T-helper 9 cell (primary cell): Measurements from ENCODE around the gene DDTL.
"Not testable (repeated sequence)": the region's sequence is repeated elsewhere in the genome, so short reads cannot be mapped to it uniquely, and the experiment has no call there.

Source experiments
- DNase-seq: peaks from one replicate; pipeline ENCODE4 v3.0.0-alpha.2; 2020
- total RNA-seq, 2 donors: gene quantifications; one replicate each; lab custom pipeline; 2026; lab: John Stamatoyannopoulos, UW

The DDTL gene
- 0 to 0.72 reads per million in 2 donors for total RNA-seq

DNA sequence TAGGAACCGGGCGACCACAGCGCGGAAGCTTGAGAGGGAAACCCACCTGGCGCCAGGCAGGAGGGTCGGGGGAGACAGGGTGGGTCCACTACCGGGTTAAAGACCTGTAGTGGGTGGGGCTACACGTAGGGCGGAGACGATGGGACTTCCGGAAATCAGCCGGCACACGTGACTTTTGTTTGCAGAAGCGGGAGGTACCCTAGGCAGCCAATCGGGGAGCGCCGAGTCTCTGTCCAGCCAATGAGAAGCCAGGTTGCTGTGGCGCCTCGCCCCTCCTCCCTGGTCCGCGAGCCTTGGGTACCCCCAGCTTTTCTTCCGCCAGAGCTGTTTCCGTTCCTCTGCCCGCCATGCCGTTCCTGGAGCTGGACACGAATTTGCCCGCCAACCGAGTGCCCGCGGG, at the start of gene DDTL:
Gene DDTL, plus strand, starts transcription at position 321 of the 400 bp plus-strand sequence. Its CDS starts 27 bp downstream, at position 348.
- not testable (repeated sequence) for DNase-seq

DNA sequence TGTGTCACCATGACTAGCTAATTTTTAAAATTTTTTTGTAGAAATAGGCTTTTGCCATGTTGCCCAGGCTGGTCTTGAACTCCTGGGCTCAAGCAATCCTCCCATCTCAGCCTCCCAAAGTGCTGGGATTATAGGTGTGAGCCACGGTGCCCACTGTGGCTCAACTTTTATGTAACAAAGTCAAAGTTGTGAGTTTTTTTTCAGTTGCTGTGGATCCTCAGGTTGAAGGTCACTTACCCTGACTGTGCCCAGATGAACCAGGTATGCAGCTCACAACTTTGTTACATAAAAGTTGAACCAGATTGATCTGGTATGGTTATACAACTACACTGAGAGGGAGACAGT, 46.4 kb upstream of the DDTL start:
- not testable (repeated sequence) for DNase-seq

DNA sequence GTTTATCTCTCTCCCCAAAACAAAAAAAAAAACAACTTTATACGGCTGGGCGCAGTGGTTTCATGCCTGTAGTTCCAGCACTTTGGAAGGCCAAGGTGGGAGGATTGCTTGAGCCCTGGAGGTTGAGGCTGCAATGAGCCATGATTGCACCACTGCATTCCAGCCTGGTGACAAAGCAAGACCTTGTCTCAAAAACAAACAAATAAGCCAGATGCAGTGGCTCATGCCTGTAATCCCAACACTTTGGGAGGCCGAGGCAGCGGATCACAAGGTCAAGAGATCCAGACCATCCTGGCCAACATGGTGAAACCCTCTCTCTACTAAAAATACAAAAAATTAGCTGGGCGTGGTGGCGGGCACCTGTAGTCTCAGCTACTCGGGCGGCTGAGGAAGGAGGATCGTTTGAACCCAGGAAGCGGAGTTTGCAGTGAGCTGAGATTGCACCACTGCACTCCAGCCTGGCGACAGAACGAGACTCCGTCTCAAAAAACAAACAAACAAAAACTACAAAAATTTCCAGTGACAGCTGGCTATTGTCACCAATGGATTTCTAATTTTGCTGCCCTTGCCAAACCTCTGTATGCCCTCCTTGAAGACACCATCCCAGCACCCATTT, 45.0 kb upstream of the DDTL start:
- DNase-seq, result not testable (repeated sequence)

DNA sequence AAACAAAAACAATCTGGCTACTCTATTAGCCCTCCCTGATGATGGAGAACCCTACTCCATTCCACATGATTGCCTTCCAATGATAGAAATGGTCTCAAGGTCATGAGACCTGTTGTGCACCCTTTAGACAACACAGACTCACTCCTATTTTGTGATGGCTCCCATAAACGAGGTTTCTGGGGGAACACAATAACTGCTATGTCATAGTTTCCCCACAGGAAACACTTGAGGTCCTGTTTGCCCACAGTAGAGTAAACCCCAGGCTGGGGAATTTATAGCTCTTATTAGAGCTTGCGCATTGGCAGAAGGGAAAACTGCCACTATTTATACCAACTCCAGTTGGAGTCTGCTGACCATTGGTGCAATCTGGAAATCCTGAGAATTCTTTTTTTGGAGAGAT, 43.8 kb upstream of the DDTL start:
- DNase-seq, result no peak

DNA sequence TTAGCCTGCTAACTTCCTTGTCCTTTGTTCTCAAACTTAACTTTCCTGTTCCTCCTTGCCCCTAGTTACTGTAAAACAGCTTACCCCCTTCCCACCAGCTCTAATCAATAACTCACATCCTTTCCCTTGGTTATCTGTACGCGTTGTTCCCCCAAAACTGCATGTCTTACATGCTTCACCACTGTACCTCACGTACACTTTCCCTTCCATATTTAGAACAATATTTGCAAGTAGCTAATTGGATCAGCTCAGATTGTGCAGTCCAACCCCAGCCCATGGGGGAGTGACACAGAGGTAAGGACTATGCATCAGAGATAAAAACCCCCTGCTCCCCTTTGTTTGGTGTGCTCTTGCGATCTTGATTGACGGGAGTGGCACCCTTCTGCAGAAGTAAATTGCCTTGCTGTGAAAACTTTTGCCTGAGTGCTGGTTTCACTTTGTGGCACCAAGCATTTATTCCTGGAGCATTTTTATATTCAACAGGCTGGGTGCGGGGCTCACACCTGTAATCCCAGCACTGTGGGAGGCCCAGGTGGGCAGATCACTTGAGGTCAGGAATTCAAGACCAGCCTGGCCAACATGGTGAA, 41.6 kb upstream of the DDTL start:
- DNase-seq, result no peak

DNA sequence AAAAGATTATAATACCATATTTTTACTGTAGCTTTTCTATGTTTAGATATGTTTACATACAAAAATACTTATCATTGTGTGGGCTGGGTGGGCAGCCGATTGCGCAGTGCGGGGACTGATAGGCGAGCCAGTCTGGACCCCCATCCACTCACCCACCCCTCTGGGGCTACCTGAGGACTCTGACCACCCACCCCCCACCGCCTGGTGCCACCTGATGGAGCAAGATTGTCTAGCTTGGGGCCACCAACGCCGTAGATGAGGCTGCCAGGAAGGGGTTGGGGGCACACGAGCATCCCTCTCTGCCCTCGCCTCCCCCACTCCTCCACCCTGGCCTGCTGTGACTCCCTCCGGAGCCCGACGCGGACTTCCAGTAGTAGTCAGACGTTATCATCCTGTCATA, 40.1 kb upstream of the DDTL start:
- no peak for DNase-seq

DNA sequence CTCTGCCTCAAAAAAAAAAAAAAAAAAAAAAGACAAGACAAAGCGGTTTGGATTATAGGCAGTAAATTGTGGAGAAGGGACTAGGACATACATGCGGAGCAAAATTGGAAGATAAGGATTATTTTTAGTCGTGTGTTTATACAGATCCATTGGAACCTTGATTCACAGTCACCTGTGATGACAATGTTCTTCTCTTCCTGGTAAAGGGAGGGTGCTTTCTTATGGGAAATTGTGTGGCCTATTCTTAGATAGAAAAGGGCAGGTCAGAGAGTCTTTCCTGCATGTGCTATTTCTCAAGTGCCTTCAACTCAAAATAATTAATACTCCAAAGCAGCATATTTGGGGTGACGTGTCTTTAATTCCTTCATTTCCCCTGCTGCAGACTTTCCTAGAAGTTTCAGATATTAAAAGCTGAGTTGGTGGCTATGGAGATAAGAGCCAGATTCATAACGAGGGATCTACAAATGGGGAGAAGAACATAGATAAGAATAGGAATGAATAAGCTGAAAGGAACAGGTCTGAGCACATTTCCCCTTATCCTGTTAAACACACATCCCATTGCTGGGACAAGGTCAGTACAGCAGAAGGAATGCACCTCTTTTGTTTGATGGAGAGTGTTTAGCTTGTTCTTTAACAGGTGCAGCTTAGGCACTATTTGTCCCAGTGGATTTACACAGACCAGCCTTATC, 28.2 kb upstream of the DDTL start:
- no peak for DNase-seq

DNA sequence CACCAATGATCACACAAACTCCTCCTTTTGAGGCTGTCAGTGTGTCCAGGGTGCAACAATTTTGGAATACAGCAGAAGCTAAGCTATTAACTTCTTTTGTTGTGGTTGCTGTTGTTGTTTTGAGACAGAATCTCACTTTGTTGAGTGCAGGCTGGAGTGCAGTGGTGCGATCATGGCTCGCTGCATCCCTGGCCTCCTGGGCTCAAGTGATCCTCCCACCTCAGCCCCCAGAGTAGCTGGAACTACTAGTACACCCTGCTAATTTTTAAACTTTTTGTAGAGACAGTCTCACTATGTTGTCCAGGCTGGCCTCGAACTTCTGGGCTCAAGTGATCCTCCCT, 27.7 kb upstream of the DDTL start:
- DNase-seq, result no peak

DNA sequence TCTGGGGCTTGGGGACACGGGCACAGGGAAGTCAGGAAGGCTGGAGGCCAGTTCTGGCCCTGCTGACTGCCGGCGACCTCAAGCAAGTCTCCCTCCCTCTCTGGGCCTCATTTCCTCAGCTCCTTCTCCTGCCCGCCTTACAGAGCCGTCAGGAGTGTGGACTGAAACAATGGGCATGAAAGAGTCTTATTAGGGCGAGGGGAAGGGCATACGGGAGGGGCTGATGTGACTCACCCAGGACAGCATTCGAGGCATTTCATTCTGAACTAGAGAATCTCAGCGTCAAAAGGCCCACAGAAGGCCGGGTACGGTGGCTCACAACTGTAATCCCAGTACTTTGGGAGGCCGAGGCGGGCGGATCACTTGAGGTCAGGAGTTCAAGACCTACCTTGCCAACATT, 26.5 kb upstream of the DDTL start:
- not testable (repeated sequence) for DNase-seq

DNA sequence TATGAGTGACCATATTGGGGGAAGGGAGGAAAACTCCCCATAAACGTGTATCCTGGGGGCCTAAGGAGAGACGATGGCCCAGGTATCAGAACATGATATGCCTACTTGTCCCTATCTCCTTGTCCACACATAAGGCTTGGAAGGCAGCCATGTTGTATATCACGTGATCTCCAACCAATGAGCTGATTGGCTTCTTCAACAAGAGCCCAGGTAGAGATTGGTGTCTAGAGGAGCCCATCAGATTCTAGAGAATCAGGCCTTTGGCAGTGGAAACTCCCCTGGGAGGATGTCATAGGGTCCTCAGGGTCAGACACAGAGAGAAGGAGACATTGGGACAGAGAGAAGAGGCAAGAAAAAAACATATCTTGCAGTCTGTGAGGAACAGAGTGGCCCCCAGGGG, 19.3 kb upstream of the DDTL start:
- not testable (repeated sequence) for DNase-seq

DNA sequence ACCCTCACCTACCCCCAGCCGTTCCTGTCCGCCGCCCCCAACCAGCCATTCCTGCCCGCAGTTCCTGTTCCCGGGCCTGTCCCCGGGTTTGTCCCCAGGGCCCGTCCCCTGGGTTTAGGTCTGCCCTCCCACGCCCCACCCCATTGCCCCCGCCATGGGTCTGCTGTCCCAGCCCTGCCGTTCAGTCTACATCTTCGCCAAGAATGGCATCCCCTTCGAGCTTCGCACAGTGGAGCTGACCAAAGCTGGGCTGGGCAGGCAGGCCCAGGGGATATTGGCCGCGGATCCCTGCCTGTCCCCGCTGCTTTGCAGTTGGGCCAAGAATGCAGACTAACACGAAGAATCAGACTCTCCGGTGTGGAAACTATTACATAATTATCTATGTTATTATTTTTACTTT, 16.9 kb upstream of the DDTL start:
- not testable (repeated sequence) for DNase-seq

DNA sequence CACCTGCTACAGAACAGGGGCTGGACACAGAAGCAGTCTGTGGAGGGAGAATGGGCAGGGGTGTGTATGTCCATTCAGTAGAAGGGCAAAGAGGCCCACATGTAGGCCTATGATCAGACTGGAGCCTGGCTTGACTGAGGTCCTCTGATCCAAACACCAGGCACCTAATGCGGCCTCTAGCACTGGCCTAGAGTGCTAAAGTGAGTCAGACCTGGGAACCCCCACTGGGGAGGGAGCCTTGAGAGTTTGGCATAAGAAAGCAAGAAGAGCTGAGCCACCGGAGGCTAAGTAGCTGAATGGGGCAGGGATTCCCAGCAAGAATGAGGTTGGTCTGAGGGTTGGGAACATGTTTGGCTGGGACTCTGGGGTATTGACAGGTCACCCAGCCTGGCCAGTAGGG, 15.3 kb upstream of the DDTL start:
- not testable (repeated sequence) for DNase-seq

DNA sequence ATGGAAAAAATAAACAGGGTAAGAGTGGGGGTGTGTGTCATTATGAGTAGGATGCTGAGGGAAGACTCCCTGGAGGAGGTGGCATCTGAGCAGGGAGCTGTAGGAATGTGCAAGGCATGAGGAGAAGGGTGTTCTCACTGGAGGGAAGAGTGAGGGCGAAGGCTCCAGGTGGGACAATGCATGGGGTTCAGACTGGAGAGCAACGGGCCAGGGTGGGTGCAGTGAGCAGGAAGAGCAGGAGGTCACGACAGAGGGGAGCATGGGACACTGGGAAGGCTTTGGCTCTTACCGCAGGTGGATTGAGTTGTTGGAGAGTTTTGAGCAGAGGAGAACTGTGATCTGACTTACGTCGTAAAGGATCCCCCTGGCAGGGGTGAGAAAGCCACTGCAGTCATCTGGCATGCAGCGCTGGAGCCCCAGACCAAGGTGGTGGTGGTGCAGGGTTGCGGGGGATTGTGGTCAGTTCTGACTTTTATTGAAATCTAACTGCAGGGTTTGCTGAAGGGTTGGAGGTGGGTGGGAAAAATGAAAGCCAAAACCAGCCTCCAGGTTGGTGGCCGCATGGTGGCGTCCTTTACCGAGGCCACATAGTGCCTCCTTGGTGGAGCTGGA, 13.8 kb upstream of the DDTL start:
- DNase-seq, result not testable (repeated sequence)

DNA sequence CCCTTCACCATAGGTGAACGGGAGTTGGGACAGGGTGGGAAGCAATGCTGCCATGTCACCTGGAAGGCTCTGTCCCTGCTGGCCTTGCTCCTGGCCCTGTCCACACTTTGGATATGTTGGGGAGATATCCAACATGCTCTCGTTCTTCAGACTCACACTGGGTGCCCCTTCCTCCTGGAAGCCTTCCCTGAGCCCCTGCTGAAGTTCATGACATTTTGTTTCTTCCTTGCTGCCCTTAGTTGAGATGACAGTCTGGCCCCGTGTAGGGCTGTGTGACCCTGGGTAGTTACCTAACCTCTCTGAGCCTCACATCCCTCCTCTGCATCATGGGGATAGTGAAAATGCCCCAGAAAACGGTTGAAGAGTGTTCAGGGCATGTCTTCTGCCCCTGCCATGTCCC, 13.2 kb upstream of the DDTL start:
- DNase-seq, result not testable (repeated sequence)

DNA sequence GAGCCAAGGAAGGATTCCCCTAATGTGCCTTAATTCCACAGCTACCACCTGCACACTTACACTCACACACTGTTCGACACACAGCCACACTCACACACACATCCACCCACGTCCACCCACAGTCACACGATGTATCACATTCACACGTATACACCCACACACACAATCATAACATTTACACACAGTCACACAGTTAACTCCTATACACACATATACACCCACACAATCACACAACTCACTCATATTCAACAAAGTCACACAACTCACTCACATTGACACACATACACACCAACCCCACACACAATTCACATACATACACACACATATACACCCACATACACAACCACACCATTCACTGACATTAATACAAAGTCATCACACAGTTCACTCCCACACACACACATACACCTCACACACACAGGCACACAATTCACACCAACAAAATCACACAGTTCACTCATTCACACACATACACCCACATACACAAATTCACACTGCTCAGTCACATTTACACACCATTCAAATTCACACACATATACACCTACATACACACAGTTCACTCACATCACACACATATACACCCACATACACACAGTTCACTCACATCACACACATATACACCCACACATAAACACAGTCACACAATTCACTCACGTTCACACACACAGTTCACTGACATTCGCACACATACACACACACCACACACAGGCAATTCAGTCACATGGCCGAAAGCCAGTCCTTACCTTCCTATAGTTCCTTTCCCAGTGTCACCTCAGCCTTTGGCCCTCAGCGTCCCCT, 12.3 kb upstream of the DDTL start:
- DNase-seq, result not testable (repeated sequence)

DNA sequence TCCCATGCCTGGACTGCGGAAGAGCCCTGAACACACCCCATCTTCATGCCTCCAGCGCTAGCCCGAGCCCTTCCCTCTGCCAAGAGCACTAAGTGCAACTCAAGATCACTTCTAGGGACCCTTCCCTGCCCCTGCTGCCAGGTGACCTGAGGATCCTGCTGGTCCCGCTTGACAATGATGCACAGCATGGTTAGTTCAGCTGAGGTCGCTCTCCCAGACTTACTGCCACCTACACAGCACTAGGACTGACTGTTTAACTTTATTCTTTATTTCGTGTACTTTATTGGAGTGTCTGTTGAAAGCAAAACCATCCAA, 11.7 kb upstream of the DDTL start:
- DNase-seq, result not testable (repeated sequence)

DNA sequence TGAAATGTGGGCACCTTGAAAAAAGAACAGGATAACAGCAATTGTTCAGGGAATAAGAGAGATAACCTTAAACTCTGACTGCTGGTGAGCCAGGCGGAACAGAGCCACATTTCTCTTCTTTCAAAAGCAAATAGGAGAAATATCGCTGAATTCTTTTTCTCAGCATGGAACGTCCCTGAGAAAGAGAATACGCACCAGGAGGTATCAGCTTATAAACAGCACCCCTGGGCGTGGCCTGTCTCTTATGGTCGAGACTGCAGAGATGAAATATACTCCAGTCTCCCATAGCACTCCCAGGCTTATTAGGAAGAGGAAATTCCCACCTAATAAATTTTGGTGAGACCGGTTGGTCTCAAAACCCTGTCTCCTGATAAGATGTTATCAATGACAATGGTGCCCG, 10.8 kb upstream of the DDTL start:
- not testable (repeated sequence) for DNase-seq

DNA sequence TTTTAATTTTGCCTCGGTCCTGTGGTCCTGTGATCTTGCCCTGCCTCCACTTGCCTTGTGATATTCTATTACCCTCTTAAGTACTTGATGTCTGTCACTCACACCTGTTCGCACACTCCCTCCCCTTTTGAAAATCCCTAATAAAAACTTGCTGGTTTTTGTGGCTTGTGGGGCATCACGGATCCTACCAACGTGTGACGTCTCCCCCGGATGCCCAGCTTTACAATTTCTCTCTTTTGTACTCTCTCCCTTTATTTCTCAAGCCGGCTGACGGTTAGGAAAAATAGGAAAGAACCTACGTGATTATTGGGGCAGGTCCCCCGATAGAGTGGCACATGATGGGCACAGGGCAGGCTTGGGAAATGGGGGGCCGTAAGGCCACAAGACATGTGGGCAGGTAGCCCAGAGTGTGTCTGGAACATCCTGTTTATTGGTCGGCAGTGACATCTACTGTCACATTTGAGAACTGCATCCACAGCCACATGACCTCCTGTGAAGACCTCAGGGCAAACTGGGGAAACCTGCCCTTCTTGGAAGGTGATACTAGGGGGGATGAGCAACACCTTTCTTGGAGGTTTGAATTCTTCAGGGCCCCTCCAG, 10.3 kb upstream of the DDTL start:
- peak; percentile 81 for DNase-seq

DNA sequence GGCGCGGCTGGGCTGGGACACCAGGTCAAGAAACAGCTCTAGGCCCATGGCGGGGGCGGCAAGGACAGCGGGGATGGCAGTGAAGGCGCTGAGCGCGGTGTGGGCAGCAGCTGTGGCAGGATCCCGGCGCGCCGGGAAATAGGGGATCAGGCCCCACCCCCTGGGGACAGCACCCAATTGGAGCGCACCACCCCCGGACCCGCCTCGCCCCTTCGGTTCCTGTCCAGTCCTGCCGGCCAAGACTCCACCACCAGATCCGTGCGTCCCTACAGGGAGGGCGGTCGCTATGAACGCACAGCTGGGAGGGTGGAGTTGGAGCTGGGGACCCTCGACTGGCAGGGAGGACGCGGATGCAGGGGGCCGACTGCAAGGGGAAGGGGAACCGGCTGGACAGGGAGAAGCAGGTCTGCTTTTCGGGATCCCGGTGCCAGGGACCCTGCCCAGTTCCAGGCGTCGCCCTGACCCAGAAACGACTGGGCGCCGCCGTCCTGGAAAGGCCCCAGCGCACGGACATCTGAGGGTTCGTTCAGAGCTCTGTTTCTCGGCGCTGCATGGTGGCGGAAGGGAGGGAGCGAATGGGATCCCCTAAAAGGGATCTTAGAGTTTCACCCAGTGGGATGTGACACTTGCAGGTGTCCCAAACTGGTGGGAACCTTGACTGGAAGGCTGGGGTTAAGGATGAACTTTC, 5.5 kb upstream of the DDTL start, which contains the start of gene GSTT2B:
Gene GSTT2B, minus strand, starts transcription at position 112 of the 688 bp plus-strand sequence. Its CDS starts 64 bp downstream, at position 48.
- DNase-seq, result not testable (repeated sequence)

DNA sequence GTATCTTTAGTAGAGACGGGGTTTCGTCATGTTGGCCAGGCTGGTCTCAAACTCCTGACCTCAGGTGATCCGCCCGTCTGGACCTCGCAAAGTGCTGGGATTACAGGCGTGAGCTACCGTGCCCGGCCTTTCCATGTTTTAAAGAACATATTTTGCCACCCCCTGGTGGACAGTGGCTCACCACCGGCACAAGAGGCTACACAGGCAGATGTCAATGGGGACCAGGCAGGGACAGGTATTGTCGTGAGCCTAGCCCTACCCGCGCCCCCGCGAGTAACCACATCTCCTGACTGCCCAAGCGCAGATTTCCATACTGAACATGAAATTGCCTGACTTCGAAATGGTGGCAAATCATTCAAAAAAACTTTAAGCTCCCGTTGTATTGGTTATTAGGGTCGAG, 594 bp upstream of the DDTL start:
- not testable (repeated sequence) for DNase-seq

DNA sequence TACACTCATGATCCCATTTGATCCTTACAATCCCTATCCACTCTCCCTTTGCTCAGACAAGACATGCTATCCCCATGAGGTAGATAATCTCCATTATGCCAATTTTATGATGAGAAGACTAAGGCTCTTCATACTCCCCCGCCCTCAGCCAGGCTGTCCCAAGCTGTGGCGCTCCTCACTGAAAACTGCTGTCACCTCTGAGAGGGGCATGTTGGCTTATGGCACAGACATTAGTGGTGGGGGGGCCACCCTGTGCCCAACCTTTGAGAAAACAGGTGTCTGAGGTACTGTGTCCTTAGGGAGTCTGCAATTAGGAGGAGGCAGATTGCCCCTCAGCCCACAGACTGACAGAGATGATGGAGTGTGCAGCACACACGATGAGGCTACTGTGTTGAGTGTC, 2.4 kb downstream of the DDTL start:
- no peak for DNase-seq

DNA sequence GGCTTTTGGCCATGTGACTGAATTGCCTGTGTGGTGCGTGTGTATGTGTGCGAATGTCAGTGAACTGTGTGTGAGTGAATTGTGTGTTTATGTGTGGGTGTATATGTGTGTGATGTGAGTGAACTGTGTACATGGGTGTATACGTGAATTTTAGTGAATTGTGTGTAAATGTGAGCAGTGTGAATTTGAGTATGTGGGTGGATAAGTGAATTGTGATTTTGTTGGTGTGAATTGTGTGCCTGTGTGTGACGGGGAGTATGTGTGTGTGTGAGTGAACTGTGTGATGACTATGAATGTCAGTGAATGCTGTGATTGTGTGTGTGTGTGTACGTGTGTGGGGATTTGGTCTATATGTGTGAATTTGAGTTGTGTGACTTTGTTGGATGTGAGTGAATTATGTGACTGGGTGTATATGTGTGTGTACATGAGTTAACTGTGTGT, 3.5 kb downstream of the DDTL start:
- no peak for DNase-seq
